Adrenal gland (tissue), 5 donors: ENCODE results near the gene RNF125.

Experiments
- CTCF ChIP-seq, 6 experiments: fragments of 450-650 bp in 4 of 6; fragments of 200-600 bp in 2 of 6; sonication (generic) in 1 of 6; IDR thresholded peaks; 1 replicate in 5 of 6; 2 replicates in 1 of 6; pipeline versions ENCODE4 v1.5.1 to v1.8.0; 2016 to 2021; ENCODE audit warnings: antibody characterized with exemption in 6 of 6, mild to moderate bottlenecking in 2 of 6, moderate library complexity in 1 of 6
- POLR2A ChIP-seq, 2 donors: fragments of 450-650 bp; IDR thresholded peaks; one replicate each; pipeline ENCODE4 v1.6.1; 2017; ENCODE audit warnings: antibody characterized with exemption in 2 of 2, mild to moderate bottlenecking in 2 of 2, moderate library complexity in 1 of 2
- donor health status: DM: no; HTN: no; CAD: no.

- TF ChIP-seq CTCF (IDR thresholded peaks at IDR 0.05), result no peak
- TF ChIP-seq POLR2A (IDR thresholded peaks at IDR 0.05), result no peak
These were observed 22.6 kb upstream of the RNF125 start for GRCh38 chr18:31996007-31996406.
